IMR-90 (cell line): ENCODE results near the gene ABTB1. TPM values are rescaled to one million over a fixed set of nuclear protein-coding genes. Genes with fewer than 3 reads are reported as not detected.

ENCODE experiments used
- ATAC-seq: fragments of 200-7000 bp; cut with Tn5 transposase; 2 replicates; pipeline ENCODE4 v1.9.1; 2020; ENCODE audit warnings: low read depth, mild to moderate bottlenecking, moderate library complexity
- BruUV-seq: library from RNA; stranded (reverse); fragments of 400-500 nt; replicated peaks from 2 replicates; lab custom pipeline; 2021; lab: Mats Ljungman, UMichigan
- CTCF ChIA-PET: fragments of 300-600 bp; formaldehyde crosslinking; extraction: SDS; loops from one replicate; lab custom pipeline; 2021; ENCODE audit warnings: antibody characterized with exemption; lab: Yijun Ruan, JAX
- POLR2A ChIA-PET: fragments of 300-600 bp; sonication (Branson Sonifier 250); formaldehyde crosslinking; loops from one replicate; lab custom pipeline; 2022; ENCODE audit warnings: antibody characterized with exemption; ENCODE audit not compliant: unreplicated experiment; lab: Charles Lee
- DNase-seq: peaks from one replicate; pipeline ENCODE4 v3.0.0; 2013
- H2AFZ ChIP-seq: replicated peaks from 2 replicates; pipeline ENCODE3; 2013; ENCODE audit warnings: low read length, mild to moderate bottlenecking; ENCODE audit not compliant: poor library complexity
- H2AK5ac ChIP-seq: 2 replicates; pipeline ENCODE4 v1.6.1; 2013; ENCODE audit warnings: low read depth, low read length, inconsistent platforms
- H2AK9ac ChIP-seq: replicated peaks from 2 replicates; pipeline ENCODE3; 2013; ENCODE audit warnings: mild to moderate bottlenecking, low read depth, low read length, moderate library complexity; ENCODE audit not compliant: poor library complexity
- H2BK120ac ChIP-seq: 2 replicates; pipeline ENCODE4 v1.6.1; 2013; ENCODE audit warnings: low read depth, low read length, inconsistent platforms
- H2BK15ac ChIP-seq: 3 replicates; pipeline ENCODE4 v1.6.1; 2013; ENCODE audit warnings: low read depth, low read length, inconsistent platforms
- H2BK20ac ChIP-seq: 2 replicates; pipeline ENCODE4 v1.6.1; 2013; ENCODE audit warnings: low read depth, mild to moderate bottlenecking, inconsistent platforms, low read length, moderate library complexity
- H2BK5ac ChIP-seq: 2 replicates; pipeline ENCODE4 v1.6.1; 2013; ENCODE audit warnings: mild to moderate bottlenecking, low read depth, low read length, inconsistent platforms; ENCODE audit not compliant: poor library complexity, severe bottlenecking
- H3K14ac ChIP-seq: replicated peaks from 2 replicates; pipeline ENCODE4 v1.6.1; 2013; ENCODE audit warnings: low read depth, low read length, inconsistent platforms
- H3K18ac ChIP-seq: 2 replicates; pipeline ENCODE4 v1.6.1; 2013; ENCODE audit warnings: low read depth, low read length, control low read depth
- H3K23ac ChIP-seq: 2 replicates; pipeline ENCODE4 v1.6.1; 2013; ENCODE audit warnings: low read depth, low read length, inconsistent platforms
- H3K27ac ChIP-seq: 2 replicates; pipeline ENCODE4 v1.5.1; 2013; ENCODE audit warnings: mild to moderate bottlenecking, control low read depth, low read length; ENCODE audit not compliant: insufficient read depth
- H3K27me3 ChIP-seq: 2 replicates; pipeline ENCODE4 v1.6.1; 2013; ENCODE audit warnings: low read length; ENCODE audit not compliant: control insufficient read depth, insufficient read depth
- H3K36me3 ChIP-seq: 2 replicates; pipeline ENCODE4 v1.6.1; 2013; ENCODE audit warnings: low read length, mixed read lengths; ENCODE audit not compliant: control insufficient read depth, insufficient read depth
- H3K4ac ChIP-seq: 2 replicates; pipeline ENCODE4 v1.6.1; 2013; ENCODE audit warnings: low read depth, low read length, inconsistent platforms
- H3K4me1 ChIP-seq: 2 replicates; pipeline ENCODE4 v1.6.1; 2013; ENCODE audit warnings: low read length, mixed read lengths; ENCODE audit not compliant: control insufficient read depth, insufficient read depth
- H3K4me2 ChIP-seq: 2 replicates; pipeline ENCODE4 v1.6.1; 2013; ENCODE audit warnings: low read depth, mild to moderate bottlenecking, control low read depth, low read length, moderate library complexity
- H3K4me3 ChIP-seq: 2 replicates; pipeline ENCODE4 v1.5.1; 2013; ENCODE audit warnings: low read depth, mild to moderate bottlenecking, control low read depth, low read length, moderate library complexity; ENCODE audit not compliant: insufficient read depth
- H3K56ac ChIP-seq: 2 replicates; pipeline ENCODE4 v1.6.1; 2013; ENCODE audit warnings: low read length, inconsistent platforms; ENCODE audit not compliant: insufficient read depth; ENCODE audit errors: extremely low read depth
- H3K79me1 ChIP-seq, 2 experiments: 2 replicates each; pipeline ENCODE4 v1.6.1; 2013; ENCODE audit warnings: low read length in 2 of 2, inconsistent platforms in 1 of 2, low read depth in 1 of 2
- H3K9ac ChIP-seq: 2 replicates; pipeline ENCODE4 v1.6.1; 2013; ENCODE audit warnings: low read depth, low read length, control low read depth
- H3K9me1 ChIP-seq: 2 replicates; pipeline ENCODE4 v1.6.1; 2013; ENCODE audit warnings: low read length, inconsistent platforms; ENCODE audit not compliant: insufficient read depth
- H3K9me3 ChIP-seq: 2 replicates; pipeline ENCODE4 v1.6.1; 2013; ENCODE audit warnings: low read length; ENCODE audit not compliant: control insufficient read depth, insufficient read depth
- H4K20me1 ChIP-seq: 2 replicates; pipeline ENCODE4 v1.6.1; 2013; ENCODE audit warnings: low read length, inconsistent platforms; ENCODE audit not compliant: insufficient read depth
- H4K5ac ChIP-seq: 2 replicates; pipeline ENCODE4 v1.6.1; 2013; ENCODE audit warnings: mild to moderate bottlenecking, low read depth, low read length, control low read depth
- H4K8ac ChIP-seq, 2 experiments: 2 replicates each; pipeline ENCODE4 v1.6.1; 2013; ENCODE audit warnings: low read depth in 2 of 2, low read length in 2 of 2, control low read depth in 1 of 2, inconsistent platforms in 1 of 2
- H4K91ac ChIP-seq: 2 replicates; pipeline ENCODE4 v1.6.1; 2013; ENCODE audit warnings: low read depth, low read length, inconsistent platforms; ENCODE audit not compliant: insufficient read depth
- BHLHE40 ChIP-seq: fragments of 150-350 bp; IDR thresholded peaks from 2 replicates; pipeline ENCODE4 v1.6.1; 2016; ENCODE audit warnings: mild to moderate bottlenecking, low read depth, low read length
- CEBPB ChIP-seq: IDR thresholded peaks from 2 replicates; pipeline ENCODE4 v1.6.1; 2012; ENCODE audit warnings: low read depth, low read length, improper control_type of control experiment
- MAZ ChIP-seq: IDR thresholded peaks from 2 replicates; pipeline ENCODE4 v1.6.1; 2012; ENCODE audit warnings: low read depth, mild to moderate bottlenecking, low read length, improper control_type of control experiment, moderate library complexity, borderline replicate concordance
- NFE2L2 ChIP-seq: fragments of 150-350 bp; IDR thresholded peaks from 2 replicates; pipeline ENCODE4 v1.6.1; 2016; ENCODE audit warnings: low read depth, mild to moderate bottlenecking, low read length
- RAD21 ChIP-seq: IDR thresholded peaks from 2 replicates; pipeline ENCODE4 v1.6.1; 2012; ENCODE audit warnings: low read length, improper control_type of control experiment
- RCOR1 ChIP-seq: IDR thresholded peaks from 2 replicates; pipeline ENCODE4 v1.6.1; 2012; ENCODE audit warnings: mild to moderate bottlenecking, low read length, improper control_type of control experiment; ENCODE audit not compliant: insufficient replicate concordance
- RFX5 ChIP-seq: IDR thresholded peaks from 2 replicates; pipeline ENCODE4 v1.8.0; 2012; ENCODE audit warnings: low read depth, mild to moderate bottlenecking, low read length, moderate library complexity
- WGBS, 2 experiments: methylation state at CpG; one replicate each; pipeline versions ENCODE4 v1.1.5 to v1.1.7; 2013; ENCODE audit warnings: missing lambda C conversion rate in 2 of 2; ENCODE audit not compliant: insufficient read length in 1 of 2; ENCODE audit errors: extremely low coverage in 2 of 2; 5-methylcytosine and 5-hydroxymethylcytosine counted together
- dilution Hi-C: fragments of 300-500 bp; cut with HindIII; formaldehyde crosslinking; loops from one replicate; pipeline ENCODE4 v1.14.3; 2018; ENCODE audit warnings: low sequenced_read_pairs; ENCODE audit not compliant: unreplicated experiment
- in situ Hi-C: fragments of 300-500 bp; cut with MboI; formaldehyde crosslinking; loops from 3 replicates; pipeline ENCODE4 v1.14.3; 2019; ENCODE audit warnings: low sequenced_read_pairs, inconsistent platforms, mixed read lengths
- intact Hi-C: fragments of 100-400 bp; cut with micrococcal nuclease; formaldehyde crosslinking; loops from 2 replicates; pipeline ENCODE4 v1.10.0; 2022
- polyA plus RNA-seq, 3 experiments: library from polyadenylated mRNA; depleted of rRNA; stranded (reverse); fragments of >200 nt; gene quantifications; 2 replicates each; pipeline ENCODE4 v1.2.3, GENCODE V29; 2012; ENCODE audit warnings: low replicate concordance in 1 of 3
- total RNA-seq: library from RNA; depleted of rRNA; stranded (reverse); fragments of >200 nt; gene quantifications from 2 replicates; pipeline ENCODE4 v1.2.3, GENCODE V29; 2012
- TF ChIP-seq, protein P1 (sequence below): fragments of 150-350 bp; IDR thresholded peaks from 2 replicates; pipeline ENCODE4 v1.6.1; 2016; ENCODE audit warnings: low read depth, mild to moderate bottlenecking, low read length, moderate library complexity, borderline replicate concordance

ABTB1 gene
- total and polyA plus RNA-seq, 2 of the 4 experiments (the other 2 are of a cell fraction), result 3.2 to 23.0 TPM

DNA sequence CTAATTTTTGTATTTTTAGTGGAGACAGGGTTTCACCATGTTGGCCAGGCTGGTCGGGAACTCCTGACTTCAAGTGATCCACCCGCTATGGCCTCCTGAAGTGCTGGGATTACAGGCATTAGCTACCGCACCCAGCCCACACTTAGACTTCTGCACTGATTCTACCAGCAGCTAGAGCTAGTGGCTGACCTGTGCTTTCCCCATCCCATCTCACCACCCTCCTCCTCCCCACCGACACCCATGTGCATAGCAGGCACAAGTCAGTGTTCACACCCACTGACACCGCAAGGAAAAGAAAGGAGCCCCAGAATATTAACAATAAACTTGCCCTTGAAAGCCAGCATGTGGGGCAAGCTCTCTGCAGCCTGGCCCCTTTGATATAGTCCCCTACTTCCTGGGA is 11.2 kb upstream of the ABTB1 start:
- no peak overlapping the region for H2BK120ac ChIP-seq
- peaks cover 4% of the 10 kb centered on the region; the same call in 1 of the 2 replicates for H3K4me1 ChIP-seq
- no peak overlapping the region for H3K9ac ChIP-seq
- H2AK5ac ChIP-seq, result no peak overlapping the region
- no peak overlapping the region for H3K4me2 ChIP-seq
- in situ Hi-C loops (no loop called here), intact Hi-C loops (no loop called here), dilution Hi-C loops (no loop called here)
- H3K36me3 ChIP-seq, result no peaks in the 10 kb centered on the region
- H3K18ac ChIP-seq, result no peak overlapping the region
- H3K56ac ChIP-seq, result no peak overlapping the region
- no peaks in the 10 kb centered on the region; the same call in 1 of the 2 replicates for H3K9me1 ChIP-seq
- ATAC-seq, result no peak
- H3K27ac ChIP-seq, result no peak overlapping the region
- no peak overlapping the region for H3K4me3 ChIP-seq
- H3K79me1 ChIP-seq, result no peaks in the 10 kb centered on the region
- H4K20me1 ChIP-seq, result no peaks in the 10 kb centered on the region
- no peak overlapping the region for H2AFZ ChIP-seq
- no peak overlapping the region for H3K14ac ChIP-seq
- CTCF ChIA-PET, result no interaction called here
- 100% methylated on average over 2 of the region's 5 CpGs; no CpG with 5 or more reads in 1 of the 2 experiments for WGBS, 2 experiments
- no peak overlapping the region for H4K8ac ChIP-seq
- no peak overlapping the region for H4K91ac ChIP-seq
- H3K23ac ChIP-seq, result no peak overlapping the region
- H3K9me3 ChIP-seq, result no peaks in the 10 kb centered on the region
- H2BK15ac ChIP-seq, result no peak overlapping the region
- no peak overlapping the region for H4K5ac ChIP-seq
- peaks cover 3% of the 10 kb centered on the region; the same call in 1 of the 2 replicates for H3K27me3 ChIP-seq
- H3K4ac ChIP-seq, result no peak overlapping the region
- no peak overlapping the region for H2BK5ac ChIP-seq
- H2BK20ac ChIP-seq, result no peak overlapping the region
- H2AK9ac ChIP-seq, result no peak overlapping the region
- TF ChIP-seq RCOR1 (no peak), MAZ (no peak), BHLHE40 (no peak), NFE2L2 (no peak), RFX5 (no peak), RAD21 (no peak), CEBPB (no peak)
- TF ChIP-seq, protein P1, sequence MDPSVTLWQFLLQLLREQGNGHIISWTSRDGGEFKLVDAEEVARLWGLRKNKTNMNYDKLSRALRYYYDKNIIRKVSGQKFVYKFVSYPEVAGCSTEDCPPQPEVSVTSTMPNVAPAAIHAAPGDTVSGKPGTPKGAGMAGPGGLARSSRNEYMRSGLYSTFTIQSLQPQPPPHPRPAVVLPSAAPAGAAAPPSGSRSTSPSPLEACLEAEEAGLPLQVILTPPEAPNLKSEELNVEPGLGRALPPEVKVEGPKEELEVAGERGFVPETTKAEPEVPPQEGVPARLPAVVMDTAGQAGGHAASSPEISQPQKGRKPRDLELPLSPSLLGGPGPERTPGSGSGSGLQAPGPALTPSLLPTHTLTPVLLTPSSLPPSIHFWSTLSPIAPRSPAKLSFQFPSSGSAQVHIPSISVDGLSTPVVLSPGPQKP, result no peak
- POLR2A ChIA-PET, result no interaction called here
- DNase-seq, result no peak
- BruUV-seq, result no TSS peak
